Measurements from ENCODE around the gene STIM1.

STIM1 gene

GRCh38 chr11:4065601-4066377, 210.3 kb downstream of the STIM1 start:
- no peak for DNase-seq (ENCODE audit: low read depth, low spot score)

- no peak for DNase-seq (ENCODE audit: low read depth, low spot score)
Measured at GRCh38 chr11:4066910-4067309, 211.4 kb downstream of the STIM1 start.

GRCh38 chr11:4068962-4069361, 213.5 kb downstream of the STIM1 start:
- DNase-seq (ENCODE audit: low read depth, low spot score): no peak

GRCh38 chr11:4071325-4071724, 215.9 kb downstream of the STIM1 start:
- no peak for DNase-seq (ENCODE audit: low read depth, low spot score)

DNA sequence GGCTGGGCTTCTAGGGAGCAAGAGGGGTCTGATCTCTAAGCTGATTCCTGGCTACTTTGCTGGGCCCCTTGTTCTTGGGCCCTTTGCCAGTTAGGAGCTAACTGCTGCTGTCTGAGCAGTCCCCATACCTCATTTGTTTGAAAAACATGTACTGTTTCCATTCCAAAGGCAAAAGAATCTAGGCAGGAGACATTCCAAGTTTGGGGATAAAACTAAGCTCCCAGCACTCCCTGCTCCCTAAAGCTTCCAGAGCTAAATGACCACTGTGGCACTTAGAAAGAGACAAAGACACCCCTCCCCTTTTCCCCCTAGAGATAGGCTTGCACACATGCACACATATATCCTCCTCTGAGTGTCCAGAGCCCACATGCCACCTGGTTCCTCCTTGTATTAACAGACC, 216.4 kb downstream of the STIM1 start:
- no peak for DNase-seq (ENCODE audit: low read depth, low spot score)

- DNase-seq (ENCODE audit: low read depth, low spot score): peak; percentile 34
Measured at GRCh38 chr11:4072668-4073285, 217.3 kb downstream of the STIM1 start.

DNA sequence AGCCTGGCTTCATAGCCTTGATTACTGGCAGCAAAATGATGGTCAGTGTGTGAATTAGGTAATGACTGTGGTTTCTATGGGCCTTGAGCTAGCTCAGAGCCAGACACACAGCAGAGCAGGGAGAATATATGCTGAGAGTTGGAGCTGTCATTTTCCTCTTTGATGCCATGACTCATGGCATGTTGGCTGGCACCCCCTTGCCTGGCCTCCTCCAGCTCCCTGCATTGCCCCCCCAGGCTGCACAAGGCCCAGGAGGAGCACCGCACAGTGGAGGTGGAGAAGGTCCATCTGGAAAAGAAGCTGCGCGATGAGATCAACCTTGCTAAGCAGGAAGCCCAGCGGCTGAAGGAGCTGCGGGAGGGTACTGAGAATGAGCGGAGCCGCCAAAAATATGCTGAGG, 218.8 kb downstream of the STIM1 start:
- no peak for DNase-seq (ENCODE audit: low read depth, low spot score)

- DNase-seq (ENCODE audit: low read depth, low spot score): no peak
Measured at GRCh38 chr11:4076774-4077173, 221.3 kb downstream of the STIM1 start.

DNA sequence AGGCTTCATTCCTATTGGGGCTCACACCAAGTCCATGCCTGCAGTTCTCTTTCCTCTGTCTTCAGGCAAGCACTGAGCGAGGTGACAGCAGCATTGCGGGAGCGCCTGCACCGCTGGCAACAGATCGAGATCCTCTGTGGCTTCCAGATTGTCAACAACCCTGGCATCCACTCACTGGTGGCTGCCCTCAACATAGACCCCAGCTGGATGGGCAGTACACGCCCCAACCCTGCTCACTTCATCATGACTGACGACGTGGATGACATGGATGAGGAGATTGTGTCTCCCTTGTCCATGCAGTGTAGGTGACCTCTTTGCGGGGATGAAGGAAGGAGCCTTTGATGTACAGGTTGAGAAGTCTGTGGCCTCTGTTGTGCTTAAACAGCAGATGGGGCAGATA, 227.7 kb downstream of the STIM1 start:
- DNase-seq (ENCODE audit: low read depth, low spot score): no peak

- no peak for DNase-seq (ENCODE audit: low read depth, low spot score)
Measured at GRCh38 chr11:4084406-4085125, 229.1 kb downstream of the STIM1 start.

DNA sequence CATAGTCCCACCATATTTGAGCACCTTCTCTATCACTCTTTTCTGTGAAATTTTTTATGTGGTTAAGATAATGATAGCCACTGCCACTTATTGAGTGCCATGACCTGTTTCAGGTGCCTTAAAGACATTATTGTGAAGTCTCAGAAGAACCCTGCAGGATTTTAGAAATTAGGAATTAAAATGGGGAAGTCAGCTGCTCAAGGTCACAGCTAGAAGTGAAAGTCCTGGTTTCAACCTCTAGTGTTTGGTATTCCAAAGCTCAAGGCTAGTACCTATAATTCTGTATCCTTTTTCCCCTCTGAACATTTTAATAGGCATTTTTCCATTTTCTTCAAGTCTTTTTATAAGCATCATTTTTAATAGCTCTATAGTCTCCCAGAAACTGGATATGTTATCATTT, 230.1 kb downstream of the STIM1 start:
- no peak for DNase-seq (ENCODE audit: low read depth, low spot score)

GRCh38 chr11:4086575-4087353, 231.3 kb downstream of the STIM1 start:
- DNase-seq (ENCODE audit: low read depth, low spot score): no peak

GRCh38 chr11:4087551-4087950, 232.1 kb downstream of the STIM1 start:
- DNase-seq (ENCODE audit: low read depth, low spot score): no peak

- no peak for DNase-seq (ENCODE audit: low read depth, low spot score)
Measured at GRCh38 chr11:4090258-4090657, 234.8 kb downstream of the STIM1 start.

GRCh38 chr11:4092026-4092425, 236.6 kb downstream of the STIM1 start:
- DNase-seq (ENCODE audit: low read depth, low spot score): no peak

DNA sequence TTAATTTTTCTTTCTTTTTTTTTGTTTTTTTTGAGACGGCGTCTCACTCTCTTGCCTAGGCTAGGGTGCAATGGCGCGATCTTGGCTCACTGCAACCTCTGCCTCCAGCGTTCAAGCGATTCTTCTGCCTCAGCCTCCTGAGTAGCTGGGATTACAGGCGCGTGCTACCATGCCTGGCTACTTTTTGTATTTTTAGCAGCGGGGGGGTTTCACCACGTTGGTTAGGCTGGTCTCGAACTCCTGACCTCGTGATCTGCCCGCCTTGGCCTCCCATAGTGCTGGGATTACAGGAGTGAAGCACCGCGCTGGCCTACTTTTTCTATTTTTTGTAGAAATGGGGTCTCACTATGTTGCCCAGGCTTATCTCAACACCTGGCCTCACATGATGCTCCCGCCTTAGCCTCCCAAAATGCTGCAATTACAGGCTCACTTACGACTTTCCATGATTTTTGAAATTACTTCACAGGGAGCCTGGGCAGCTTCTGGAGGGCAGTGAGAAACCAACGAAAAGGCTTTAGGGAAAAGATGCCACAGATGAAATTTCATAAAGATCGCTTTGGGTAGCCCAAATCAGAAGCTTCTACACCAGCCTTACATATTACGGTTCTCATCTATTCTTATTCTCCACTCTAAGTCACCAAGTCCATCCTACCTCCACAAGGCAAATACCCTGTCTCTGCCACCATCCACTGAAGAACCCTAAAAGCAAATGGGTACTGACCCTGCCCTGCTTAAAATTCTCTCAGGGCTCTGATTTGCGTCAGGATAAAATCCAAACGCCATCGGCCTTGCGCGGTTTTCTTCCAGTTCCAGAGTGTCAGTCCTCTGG, 238.3 kb downstream of the STIM1 start:
- DNase-seq (ENCODE audit: low read depth, low spot score): no peak

DNA sequence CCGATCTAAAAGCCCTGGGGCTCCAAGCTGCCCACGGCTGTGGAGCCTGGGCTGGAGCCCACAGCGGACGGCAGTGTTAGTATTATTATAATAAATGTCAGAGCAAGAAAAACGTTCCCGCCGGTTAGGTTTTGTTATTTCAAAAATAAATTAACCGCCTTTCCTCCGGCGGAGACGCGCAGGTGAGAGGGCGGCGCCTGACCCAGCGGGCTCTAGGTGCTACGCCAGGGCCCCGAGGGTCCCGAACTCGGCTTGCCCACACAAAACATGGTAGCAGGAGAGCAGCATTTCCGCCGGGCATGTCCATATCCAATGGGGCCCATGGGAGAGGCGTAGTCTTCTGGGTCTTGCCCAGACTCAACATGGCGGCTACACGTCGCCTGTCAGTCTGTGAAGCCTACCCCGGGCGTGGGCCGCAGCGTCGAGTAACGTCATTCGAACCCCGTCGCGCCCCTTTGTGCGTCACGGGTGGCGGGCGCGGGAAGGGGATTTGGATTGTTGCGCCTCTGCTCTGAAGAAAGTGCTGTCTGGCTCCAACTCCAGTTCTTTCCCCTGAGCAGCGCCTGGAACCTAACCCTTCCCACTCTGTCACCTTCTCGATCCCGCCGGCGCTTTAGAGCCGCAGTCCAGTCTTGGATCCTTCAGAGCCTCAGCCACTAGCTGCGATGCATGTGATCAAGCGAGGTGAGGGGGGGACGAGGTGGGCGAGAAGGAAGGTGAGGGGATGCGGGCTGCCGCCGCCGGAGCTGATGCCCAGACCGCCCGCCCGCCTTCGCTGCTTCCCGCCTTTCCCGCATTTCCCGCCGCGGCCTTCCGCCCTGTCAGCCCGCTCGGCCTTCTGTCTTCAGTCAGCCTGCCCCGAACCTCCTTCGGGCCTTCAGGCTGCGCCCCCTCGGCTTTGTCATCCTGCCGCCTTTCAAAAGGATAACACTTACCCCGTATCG, 239.2 kb downstream of the STIM1 start, which contains the start of gene RRM1:
Gene RRM1 (plus strand): TSS at position 452 of the 944 bp plus-strand sequence. CDS start 214 bp downstream, at position 666.
- DNase-seq (ENCODE audit: low read depth, low spot score): peak; percentile 95

- no peak for DNase-seq (ENCODE audit: low read depth, low spot score)
Measured at GRCh38 chr11:4095509-4096230, 240.2 kb downstream of the STIM1 start.

GRCh38 chr11:4098026-4098621, 242.7 kb downstream of the STIM1 start:
- DNase-seq (ENCODE audit: low read depth, low spot score): no peak
